ENCODE measurements around the gene TSSK3.
"Not testable (repeated sequence)": the region's sequence is repeated elsewhere in the genome, so short reads cannot be mapped to it uniquely, and the experiment has no call there.

TSSK3 gene

GRCh38 chr1:32361674-32362473, 465 bp upstream of the TSSK3 start:
- DNase-seq (ENCODE audit: low read depth, low spot score): no peak

- no peak for DNase-seq (ENCODE audit: low read depth, low spot score)
These were observed 1.4 kb downstream of the TSSK3 start for GRCh38 chr1:32363713-32364112.

- DNase-seq (ENCODE audit: low read depth, low spot score): no peak
These were observed 2.5 kb downstream of the TSSK3 start for GRCh38 chr1:32364836-32365235.

GRCh38 chr1:32365445-32365844, 3.1 kb downstream of the TSSK3 start:
- DNase-seq (ENCODE audit: low read depth, low spot score): no peak

GRCh38 chr1:32367912-32368635, 5.7 kb downstream of the TSSK3 start:
- DNase-seq (ENCODE audit: low read depth, low spot score): no peak

GRCh38 chr1:32372149-32372756, 9.9 kb downstream of the TSSK3 start:
- DNase-seq (ENCODE audit: low read depth, low spot score): no peak

GRCh38 chr1:32373996-32374592, 11.8 kb downstream of the TSSK3 start:
- DNase-seq (ENCODE audit: low read depth, low spot score): no peak

GRCh38 chr1:32376199-32376598, 13.9 kb downstream of the TSSK3 start:
- no peak for DNase-seq (ENCODE audit: low read depth, low spot score)

GRCh38 chr1:32377541-32378220, 15.3 kb downstream of the TSSK3 start:
- DNase-seq (ENCODE audit: low read depth, low spot score): no peak

GRCh38 chr1:32380057-32380456, 17.7 kb downstream of the TSSK3 start:
- no peak for DNase-seq (ENCODE audit: low read depth, low spot score)

GRCh38 chr1:32386676-32387392, 24.5 kb downstream of the TSSK3 start:
- DNase-seq (ENCODE audit: low read depth, low spot score): no peak

GRCh38 chr1:32388641-32389040, 26.3 kb downstream of the TSSK3 start:
- no peak for DNase-seq (ENCODE audit: low read depth, low spot score)

GRCh38 chr1:32390904-32391870, 28.8 kb downstream of the TSSK3 start:
- DNase-seq (ENCODE audit: low read depth, low spot score): no peak

- no peak for DNase-seq (ENCODE audit: low read depth, low spot score)
These were observed 30.0 kb downstream of the TSSK3 start for GRCh38 chr1:32392325-32392724.

GRCh38 chr1:32393136-32393535, 30.8 kb downstream of the TSSK3 start:
- DNase-seq (ENCODE audit: low read depth, low spot score): no peak

GRCh38 chr1:32393832-32394140, 31.4 kb downstream of the TSSK3 start:
- DNase-seq (ENCODE audit: low read depth, low spot score): no peak

GRCh38 chr1:32394141-32394889, 32.0 kb downstream of the TSSK3 start, which contains the start of gene BSDC1:
Gene BSDC1, minus strand, starts transcription at chr1:32394441. Its CDS starts 27 bp downstream, at chr1:32394414.
- DNase-seq (ENCODE audit: low read depth, low spot score): peak; percentile 95

GRCh38 chr1:32394890-32395432, 32.6 kb downstream of the TSSK3 start:
- no peak for DNase-seq (ENCODE audit: low read depth, low spot score)

GRCh38 chr1:32396524-32396923, 34.2 kb downstream of the TSSK3 start:
- not testable (repeated sequence) for DNase-seq (ENCODE audit: low read depth, low spot score)

All from brain pericyte (primary cell).